HG03196 (cell line): ENCODE measurements around the gene CTAGE6.
"Not testable (repeated sequence)": the region's sequence is repeated elsewhere in the genome, so short reads cannot be mapped to it uniquely, and the experiment has no call there.

ENCODE experiments used
- ATAC-seq: cut with Tn5 transposase; IDR thresholded peaks from one replicate; pipeline ENCODE4 v1.9.1; 2021; ENCODE audit not compliant: unreplicated experiment

CTAGE6 gene

GRCh38 chr7:143757596-143757995, at the start of gene CTAGE6:
CTAGE6 (minus strand) TSS chr7:143757696; CDS start chr7:143757658, 38 bp downstream.
- ATAC-seq: not testable (repeated sequence)

- not testable (repeated sequence) for ATAC-seq
These were observed 49.2 kb upstream of the CTAGE6 start for GRCh38 chr7:143806664-143807071.

- ATAC-seq: not testable (repeated sequence)
These were observed 40.4 kb upstream of the CTAGE6 start for GRCh38 chr7:143797896-143798290.

- ATAC-seq: not testable (repeated sequence)
These were observed 39.8 kb upstream of the CTAGE6 start for GRCh38 chr7:143797119-143797895.

GRCh38 chr7:143795653-143796052, 38.2 kb upstream of the CTAGE6 start:
- not testable (repeated sequence) for ATAC-seq

- ATAC-seq: not testable (repeated sequence)
These were observed 35.1 kb upstream of the CTAGE6 start for GRCh38 chr7:143792633-143793032.

GRCh38 chr7:143785415-143786182, 28.1 kb upstream of the CTAGE6 start:
- ATAC-seq: not testable (repeated sequence)

- not testable (repeated sequence) for ATAC-seq
These were observed 22.1 kb upstream of the CTAGE6 start for GRCh38 chr7:143779591-143779990.

- ATAC-seq: not testable (repeated sequence)
These were observed 15.4 kb upstream of the CTAGE6 start for GRCh38 chr7:143772738-143773468.

- ATAC-seq: not testable (repeated sequence)
These were observed 10.0 kb upstream of the CTAGE6 start for GRCh38 chr7:143767531-143767930.

GRCh38 chr7:143765678-143766077, 8.2 kb upstream of the CTAGE6 start:
- ATAC-seq: not testable (repeated sequence)

- ATAC-seq: not testable (repeated sequence)
These were observed 5.6 kb upstream of the CTAGE6 start for GRCh38 chr7:143763065-143763464.

GRCh38 chr7:143745340-143745739, 12.2 kb downstream of the CTAGE6 start:
- ATAC-seq: not testable (repeated sequence)

GRCh38 chr7:143737037-143737819, 20.3 kb downstream of the CTAGE6 start:
- peak; percentile 65 for ATAC-seq

- ATAC-seq: no peak
These were observed 21.5 kb downstream of the CTAGE6 start for GRCh38 chr7:143735962-143736361.

GRCh38 chr7:143733876-143734275, 23.6 kb downstream of the CTAGE6 start:
- ATAC-seq: no peak

GRCh38 chr7:143728333-143728862, 29.1 kb downstream of the CTAGE6 start:
- no peak for ATAC-seq

GRCh38 chr7:143727561-143727960, 29.9 kb downstream of the CTAGE6 start:
- peak; percentile 82 for ATAC-seq

GRCh38 chr7:143726143-143726542, 31.4 kb downstream of the CTAGE6 start:
- ATAC-seq: not testable (repeated sequence)

- not testable (repeated sequence) for ATAC-seq
These were observed 37.2 kb downstream of the CTAGE6 start for GRCh38 chr7:143720335-143720734.
